Activated CD4-positive, alpha-beta memory T cell treated with anti-CD3 and anti-CD28 coated beads for 36 hours (primary cell): ENCODE results near the gene MAP1S. TPM values are rescaled to one million over a fixed set of nuclear protein-coding genes. Genes with fewer than 3 reads are reported as not detected.

Experiments
- CTCF ChIA-PET: fragments of 350-600 bp; sonication (Branson Sonifier 250); formaldehyde crosslinking; loops from one replicate; lab custom pipeline; 2021; ENCODE audit warnings: antibody characterized with exemption, inconsistent platforms; lab: Charles Lee
- POLR2A ChIA-PET: fragments of 350-600 bp; sonication (Branson Sonifier 250); formaldehyde crosslinking; loops from one replicate; lab custom pipeline; 2021; ENCODE audit warnings: antibody characterized with exemption; lab: Charles Lee
- DNase-seq: peaks from one replicate; pipeline ENCODE4 v3.0.0-alpha.2; 2020
- H3K27ac Mint-ChIP-seq: one replicate; pipeline ENCODE4 v1.8.0; 2021; ENCODE audit warnings: mixed read lengths
- H3K27me3 Mint-ChIP-seq: one replicate; pipeline ENCODE4 v1.8.0; 2021; ENCODE audit warnings: mixed read lengths
- H3K36me3 Mint-ChIP-seq: one replicate; pipeline ENCODE4 v1.8.0; 2021; ENCODE audit warnings: mixed read lengths
- H3K4me1 Mint-ChIP-seq: one replicate; pipeline ENCODE4 v1.8.0; 2021; ENCODE audit warnings: low read depth, mixed read lengths
- H3K4me3 Mint-ChIP-seq: one replicate; pipeline ENCODE4 v1.8.0; 2021; ENCODE audit warnings: mild to moderate bottlenecking, mixed read lengths
- H3K9me3 Mint-ChIP-seq: one replicate; pipeline ENCODE4 v1.8.0; 2021; ENCODE audit warnings: mixed read lengths
- intact Hi-C: fragments of 100-400 bp; cut with micrococcal nuclease; formaldehyde crosslinking; loops from one replicate; pipeline ENCODE4 v1.15.1; 2023
- total RNA-seq, 2 experiments: library from RNA; stranded (reverse); gene quantifications; one replicate each; pipeline ENCODE4 v1.2.3, GENCODE V29; 2021

Gene MAP1S
- total RNA-seq, 2 experiments from 2014 or later = 63.0 to 71.2 TPM

- ChIA-PET CTCF (interaction anchor here (0.6 to 1.9 kb wide), 8 partner anchors 13 to 131 kb away, joined by 3 to 6 read pairs (median 3); no protein-coding TSS in a partner anchor), POLR2A (no interaction called here)
- Mint-ChIP-seq H3K9me3 (no peaks in the 10 kb centered on the region), H3K27me3 (no peaks in the 10 kb centered on the region), H3K4me3 (no peak overlapping the region), H3K36me3 (peaks cover 21% of the 10 kb centered on the region), H3K4me1 (peaks cover 23% of the 10 kb centered on the region), H3K27ac (no peak overlapping the region)
- DNase-seq = peak; percentile 25
- intact Hi-C loops = no loop called here
These were observed 6.3 kb downstream of the MAP1S start for GRCh38 chr19:17725422-17726078.

- ChIA-PET CTCF (interaction anchor here (1.0 to 1.9 kb wide), 5 partner anchors 22 to 129 kb away, joined by 3 to 6 read pairs (median 3); no protein-coding TSS in a partner anchor), POLR2A (no interaction called here)
- Mint-ChIP-seq H3K36me3 (peaks cover 28% of the 10 kb centered on the region), H3K27me3 (no peaks in the 10 kb centered on the region), H3K27ac (no peak overlapping the region), H3K4me1 (peaks cover 22% of the 10 kb centered on the region), H3K4me3 (no peak overlapping the region), H3K9me3 (no peaks in the 10 kb centered on the region)
- intact Hi-C loops = no loop called here
- DNase-seq = no peak
These were observed 7.0 kb downstream of the MAP1S start for GRCh38 chr19:17726136-17726741.

- ChIA-PET POLR2A (no interaction called here), CTCF (no interaction called here)
- peaks cover 18% of the 10 kb centered on the region for H3K4me1 Mint-ChIP-seq
- no peak overlapping the region for H3K4me3 Mint-ChIP-seq
- no peak overlapping the region for H3K27ac Mint-ChIP-seq
- peaks cover 30% of the 10 kb centered on the region for H3K36me3 Mint-ChIP-seq
- no peaks in the 10 kb centered on the region for H3K9me3 Mint-ChIP-seq
- intact Hi-C loops = no loop called here
- no peak for DNase-seq
- H3K27me3 Mint-ChIP-seq = no peaks in the 10 kb centered on the region
These were observed 7.9 kb downstream of the MAP1S start for GRCh38 chr19:17726964-17727773.

GRCh38 chr19:17727843-17728242, 8.6 kb downstream of the MAP1S start:
- no peak overlapping the region for H3K27ac Mint-ChIP-seq
- intact Hi-C loops = no loop called here

GRCh38 chr19:17733127-17733526, 13.8 kb downstream of the MAP1S start:
- Mint-ChIP-seq H3K27ac (no peak overlapping the region), H3K4me1 (peaks cover 18% of the 10 kb centered on the region), H3K36me3 (peaks cover 42% of the 10 kb centered on the region), H3K9me3 (no peaks in the 10 kb centered on the region), H3K4me3 (no peak overlapping the region), H3K27me3 (no peaks in the 10 kb centered on the region)
- intact Hi-C loops = no loop called here
- DNase-seq = no peak
- POLR2A ChIA-PET = interaction anchor here (0.6 kb wide), 1 partner anchor 14 kb away, joined by 3 read pairs; the partner anchor contains the start of gene MAP1S
- CTCF ChIA-PET = interaction anchor here (0.6 to 1.4 kb wide), 2 partner anchors 28 to 169 kb away, joined by 3 to 5 read pairs; no protein-coding TSS in a partner anchor

More at GRCh38 chr19:17727843-17728242, 8.6 kb downstream of the MAP1S start:
- H3K36me3 Mint-ChIP-seq = peaks cover 36% of the 10 kb centered on the region
- H3K4me1 Mint-ChIP-seq = peaks cover 18% of the 10 kb centered on the region
- ChIA-PET CTCF (interaction anchor here (0.6 kb wide), 1 partner anchor 336 kb away, joined by 3 read pairs; no protein-coding TSS in a partner anchor), POLR2A (no interaction called here)
- no peaks in the 10 kb centered on the region for H3K9me3 Mint-ChIP-seq
- H3K4me3 Mint-ChIP-seq = no peak overlapping the region
- no peak for DNase-seq
- H3K27me3 Mint-ChIP-seq = no peaks in the 10 kb centered on the region

- Mint-ChIP-seq H3K9me3 (no peaks in the 10 kb centered on the region), H3K27ac (no peak overlapping the region), H3K4me3 (no peak overlapping the region), H3K4me1 (peaks cover 21% of the 10 kb centered on the region), H3K36me3 (peaks cover 44% of the 10 kb centered on the region), H3K27me3 (no peaks in the 10 kb centered on the region)
- POLR2A ChIA-PET = no interaction called here
- CTCF ChIA-PET = no interaction called here
- intact Hi-C loops = no loop called here
- no peak for DNase-seq
These were observed 14.9 kb downstream of the MAP1S start for GRCh38 chr19:17734146-17734545.

- Mint-ChIP-seq H3K27me3 (no peaks in the 10 kb centered on the region), H3K27ac (no peak overlapping the region), H3K4me1 (peaks cover 21% of the 10 kb centered on the region), H3K4me3 (no peak overlapping the region), H3K9me3 (no peaks in the 10 kb centered on the region), H3K36me3 (peaks cover 38% of the 10 kb centered on the region)
- ChIA-PET CTCF (no interaction called here), POLR2A (interaction anchor here (0.6 kb wide), 1 partner anchor 220 kb away, joined by 4 read pairs; no protein-coding TSS in a partner anchor)
- intact Hi-C loops = no loop called here
- DNase-seq = no peak
These were observed 16.1 kb downstream of the MAP1S start for GRCh38 chr19:17735410-17735809.

- H3K27me3 Mint-ChIP-seq = no peaks in the 10 kb centered on the region
- H3K4me3 Mint-ChIP-seq = no peak overlapping the region
- peaks cover 18% of the 10 kb centered on the region for H3K36me3 Mint-ChIP-seq
- H3K4me1 Mint-ChIP-seq = peaks cover 8% of the 10 kb centered on the region
- ChIA-PET POLR2A (interaction anchor here (1.0 kb wide), 1 partner anchor 13 kb away, joined by 3 read pairs; the partner anchor contains the start of gene FCHO1), CTCF (interaction anchor here (1.2 kb wide), 1 partner anchor 13 kb away, joined by 3 read pairs; no protein-coding TSS in a partner anchor)
- intact Hi-C loops = no loop called here
- no peak for DNase-seq
- H3K27ac Mint-ChIP-seq = no peak overlapping the region
- H3K9me3 Mint-ChIP-seq = no peaks in the 10 kb centered on the region
These were observed 18.4 kb downstream of the MAP1S start for GRCh38 chr19:17737690-17738153.

GRCh38 chr19:17739121-17739875, 20.0 kb downstream of the MAP1S start:
- CTCF ChIA-PET = interaction anchor here (0.9 to 1.2 kb wide), 2 partner anchors 14 to 199 kb away, joined by 3 read pairs; no protein-coding TSS in a partner anchor
- Mint-ChIP-seq H3K4me1 (peaks cover 12% of the 10 kb centered on the region), H3K27ac (peak overlapping the region; percentile 49), H3K9me3 (no peaks in the 10 kb centered on the region), H3K27me3 (no peaks in the 10 kb centered on the region), H3K36me3 (peaks cover 11% of the 10 kb centered on the region), H3K4me3 (no peak overlapping the region)
- intact Hi-C loops = no loop called here
- POLR2A ChIA-PET = no interaction called here
- DNase-seq = no peak

- Mint-ChIP-seq H3K27ac (no peak overlapping the region), H3K36me3 (peaks cover 2% of the 10 kb centered on the region), H3K9me3 (no peaks in the 10 kb centered on the region), H3K4me1 (peaks cover 13% of the 10 kb centered on the region), H3K27me3 (no peaks in the 10 kb centered on the region), H3K4me3 (no peak overlapping the region)
- POLR2A ChIA-PET = interaction anchor here (0.7 to 1.7 kb wide), 3 partner anchors 10 to 98 kb away, joined by 3 to 5 read pairs (median 5); partner anchors contain the start of gene FCHO1
- DNase-seq = no peak
- intact Hi-C loops = no loop called here
- CTCF ChIA-PET = interaction anchor here (1.4 to 1.5 kb wide), 2 partner anchors 168 to 245 kb away, joined by 3 to 4 read pairs; no protein-coding TSS in a partner anchor
These were observed 22.2 kb downstream of the MAP1S start for GRCh38 chr19:17741456-17741855.
